ENCODE measurements around the gene SYT9. TPM values are rescaled to one million over a fixed set of nuclear protein-coding genes. Genes with fewer than 3 reads are reported as not detected.

The SYT9 gene
- total RNA-seq, 1 experiment from 2014 or later = not detected

GRCh38 chr11:7381937-7382336 is 130.2 kb downstream of the SYT9 start:
- no peaks in the 10 kb centered on the region for H3K4me1 ChIP-seq (replicated peaks; ENCODE audit: insufficient read depth)
- BruUV-seq (replicated peaks) = no TSS peak
- ChIA-PET POLR2A (ENCODE audit: unreplicated experiment) (no interaction called here), CTCF (no interaction called here)
- no peaks in the 10 kb centered on the region for H3K79me2 ChIP-seq (ENCODE audit: low read depth)
- H3F3A ChIP-seq (ENCODE audit: insufficient read depth, low read depth) = no peaks in the 10 kb centered on the region
- H3K36me3 ChIP-seq (ENCODE audit: low read depth) = no peaks in the 10 kb centered on the region
- H3K4me2 ChIP-seq = no peak overlapping the region
- H2AFZ ChIP-seq = no peak overlapping the region
- intact Hi-C loops (cut with micrococcal nuclease; ENCODE audit: unreplicated experiment) = no loop called here
- H3K27me3 ChIP-seq (ENCODE audit: insufficient read depth, low read depth) = no peaks in the 10 kb centered on the region
- no peak overlapping the region for H3K4me3 ChIP-seq
- H4K20me1 ChIP-seq (ENCODE audit: insufficient read depth) = no peaks in the 10 kb centered on the region
- H3K9me3 ChIP-seq (ENCODE audit: insufficient read depth, low read depth) = no peaks in the 10 kb centered on the region
- TF ChIP-seq EZH2 (IDR thresholded peaks at IDR 0.05; ENCODE audit: low read depth) (no peak), CTCF (conservative IDR thresholded peaks at IDR 0.05) (no peak)
- no peaks in the 10 kb centered on the region for H3K9me2 ChIP-seq (ENCODE audit: insufficient read depth)
- no peak overlapping the region for H3K27ac ChIP-seq
- DNase-seq = no peak

- H3K9me3 ChIP-seq (ENCODE audit: insufficient read depth, low read depth) = no peaks in the 10 kb centered on the region
- H4K20me1 ChIP-seq (ENCODE audit: insufficient read depth) = no peaks in the 10 kb centered on the region
- no peaks in the 10 kb centered on the region for H3F3A ChIP-seq (ENCODE audit: insufficient read depth, low read depth)
- no peaks in the 10 kb centered on the region for H3K79me2 ChIP-seq (ENCODE audit: low read depth)
- BruUV-seq (replicated peaks) = no TSS peak
- no peak overlapping the region for H2AFZ ChIP-seq
- no peak overlapping the region for H3K4me2 ChIP-seq
- H3K9me2 ChIP-seq (ENCODE audit: insufficient read depth) = no peaks in the 10 kb centered on the region
- intact Hi-C loops (cut with micrococcal nuclease; ENCODE audit: unreplicated experiment) = no loop called here
- ChIA-PET CTCF (no interaction called here), POLR2A (ENCODE audit: unreplicated experiment) (interaction anchor here (0.7 kb wide), 1 partner anchor 410 kb away, joined by 6 read pairs; no protein-coding TSS in a partner anchor)
- no peak overlapping the region for H3K4me3 ChIP-seq
- no peaks in the 10 kb centered on the region for H3K27me3 ChIP-seq (ENCODE audit: insufficient read depth, low read depth)
- no peak overlapping the region for H3K27ac ChIP-seq
- H3K36me3 ChIP-seq (ENCODE audit: low read depth) = no peaks in the 10 kb centered on the region
- TF ChIP-seq CTCF (conservative IDR thresholded peaks at IDR 0.05) = no peak
- no peak for TF ChIP-seq EZH2 (IDR thresholded peaks at IDR 0.05; ENCODE audit: low read depth)
- no peaks in the 10 kb centered on the region for H3K4me1 ChIP-seq (replicated peaks; ENCODE audit: insufficient read depth)
- no peak for DNase-seq
These were observed 131.7 kb downstream of the SYT9 start for GRCh38 chr11:7383406-7383805.

- no peaks in the 10 kb centered on the region for H3K9me2 ChIP-seq (ENCODE audit: insufficient read depth)
- ChIA-PET CTCF (no interaction called here), POLR2A (ENCODE audit: unreplicated experiment) (no interaction called here)
- H3F3A ChIP-seq (ENCODE audit: insufficient read depth, low read depth) = no peaks in the 10 kb centered on the region
- TF ChIP-seq CTCF (conservative IDR thresholded peaks at IDR 0.05) (no peak), EZH2 (IDR thresholded peaks at IDR 0.05; ENCODE audit: low read depth) (no peak)
- no peaks in the 10 kb centered on the region for H3K4me1 ChIP-seq (replicated peaks; ENCODE audit: insufficient read depth)
- no peaks in the 10 kb centered on the region for H3K27me3 ChIP-seq (ENCODE audit: insufficient read depth, low read depth)
- H3K9me3 ChIP-seq (ENCODE audit: insufficient read depth, low read depth) = no peaks in the 10 kb centered on the region
- H3K4me2 ChIP-seq = no peak overlapping the region
- intact Hi-C loops (cut with micrococcal nuclease; ENCODE audit: unreplicated experiment) = loop anchor here (2.0 kb wide), 1 partner anchor 36 kb away; no protein-coding TSS in a partner anchor
- no peaks in the 10 kb centered on the region for H4K20me1 ChIP-seq (ENCODE audit: insufficient read depth)
- no peak overlapping the region for H2AFZ ChIP-seq
- H3K27ac ChIP-seq = no peak overlapping the region
- no TSS peak for BruUV-seq (replicated peaks)
- H3K36me3 ChIP-seq (ENCODE audit: low read depth) = no peaks in the 10 kb centered on the region
- DNase-seq = no peak
- no peak overlapping the region for H3K4me3 ChIP-seq
- H3K79me2 ChIP-seq (ENCODE audit: low read depth) = no peaks in the 10 kb centered on the region
These were observed 133.0 kb downstream of the SYT9 start for GRCh38 chr11:7384691-7385090.
